ENCODE measurements around the gene PSG6.
"Not testable (repeated sequence)": the region's sequence is repeated elsewhere in the genome, so short reads cannot be mapped to it uniquely, and the experiment has no call there.

- TF ChIP-seq, protein P1, sequence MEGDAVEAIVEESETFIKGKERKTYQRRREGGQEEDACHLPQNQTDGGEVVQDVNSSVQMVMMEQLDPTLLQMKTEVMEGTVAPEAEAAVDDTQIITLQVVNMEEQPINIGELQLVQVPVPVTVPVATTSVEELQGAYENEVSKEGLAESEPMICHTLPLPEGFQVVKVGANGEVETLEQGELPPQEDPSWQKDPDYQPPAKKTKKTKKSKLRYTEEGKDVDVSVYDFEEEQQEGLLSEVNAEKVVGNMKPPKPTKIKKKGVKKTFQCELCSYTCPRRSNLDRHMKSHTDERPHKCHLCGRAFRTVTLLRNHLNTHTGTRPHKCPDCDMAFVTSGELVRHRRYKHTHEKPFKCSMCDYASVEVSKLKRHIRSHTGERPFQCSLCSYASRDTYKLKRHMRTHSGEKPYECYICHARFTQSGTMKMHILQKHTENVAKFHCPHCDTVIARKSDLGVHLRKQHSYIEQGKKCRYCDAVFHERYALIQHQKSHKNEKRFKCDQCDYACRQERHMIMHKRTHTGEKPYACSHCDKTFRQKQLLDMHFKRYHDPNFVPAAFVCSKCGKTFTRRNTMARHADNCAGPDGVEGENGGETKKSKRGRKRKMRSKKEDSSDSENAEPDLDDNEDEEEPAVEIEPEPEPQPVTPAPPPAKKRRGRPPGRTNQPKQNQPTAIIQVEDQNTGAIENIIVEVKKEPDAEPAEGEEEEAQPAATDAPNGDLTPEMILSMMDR (conservative IDR thresholded peaks at IDR 0.05; ENCODE audit: low read depth, low read length): not testable (repeated sequence)
- not testable (repeated sequence) for TF ChIP-seq EZH2 (IDR thresholded peaks at IDR 0.05; ENCODE audit: borderline replicate concordance, low read depth, low read length, poor library complexity, severe bottlenecking)
These were observed 35.0 kb downstream of the PSG6 start for GRCh38 chr19:42882730-42883129.

Measured in A673 (cell line).